Measurements from ENCODE around the gene AQP1. TPM values are rescaled to one million over a fixed set of nuclear protein-coding genes. Genes with fewer than 3 reads are reported as not detected.

AQP1 gene
- total and polyA plus RNA-seq, 2 experiments from 2014 or later, result 0.33 to 0.54 TPM

DNA sequence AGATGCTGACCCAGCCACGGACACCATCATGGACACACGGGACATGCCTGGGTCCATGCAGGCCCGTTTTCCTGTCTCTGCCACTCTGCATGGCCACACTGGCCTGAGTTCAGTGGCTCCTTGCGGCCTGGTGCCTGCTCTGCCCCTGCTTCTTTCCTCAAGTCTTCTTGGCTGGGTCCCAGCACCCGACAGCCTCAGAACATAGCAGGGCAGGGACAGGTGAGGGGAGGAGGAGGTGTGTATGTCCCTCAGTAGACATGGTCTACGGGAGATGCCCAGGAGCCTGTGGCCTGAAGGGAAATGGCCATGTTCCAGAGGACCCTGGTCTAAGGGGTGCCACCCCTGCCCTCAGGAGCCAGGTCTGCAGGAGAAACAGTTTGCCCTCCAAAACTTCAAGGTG, 2.2 kb upstream of the AQP1 start:
- H3K4me3 ChIP-seq, result no peak overlapping the region
- no peak for TF ChIP-seq EZH2 (IDR thresholded peaks at IDR 0.05; ENCODE audit: insufficient read depth, poor library complexity, severe bottlenecking)
- no peak for TF ChIP-seq EZH2phosphoT487 (IDR thresholded peaks at IDR 0.05; ENCODE audit: insufficient read depth, low read depth)
- H3K4me2 ChIP-seq (ENCODE audit: unreplicated experiment), result no peak overlapping the region
- no peaks in the 10 kb centered on the region for H3K9me3 ChIP-seq (ENCODE audit: low read depth)
- H3K9ac ChIP-seq, result no peak overlapping the region
- H2AFZ ChIP-seq, result no peak overlapping the region
- no peaks in the 10 kb centered on the region for H3F3A ChIP-seq (ENCODE audit: insufficient read depth)
- DNase-seq, result no peak
- no peaks in the 10 kb centered on the region for H3K27me3 ChIP-seq (replicated peaks; ENCODE audit: insufficient read depth)
- peaks cover 30% of the 10 kb centered on the region for H3K4me1 ChIP-seq (ENCODE audit: insufficient read depth)
- H4K20me1 ChIP-seq (ENCODE audit: insufficient read depth), result no peaks in the 10 kb centered on the region
- H3K9me2 ChIP-seq (ENCODE audit: insufficient read depth), result no peaks in the 10 kb centered on the region
- H3K79me2 ChIP-seq (ENCODE audit: insufficient read depth), result no peaks in the 10 kb centered on the region
- WGBS, 2 experiments (ENCODE audit: low coverage in 1 of 2, low lambda C conversion rate in 2 of 2, missing lambda C conversion rate in 2 of 2), result 97 to 99% methylated on average over 6 of the region's 6 CpGs
- H3K36me3 ChIP-seq (ENCODE audit: low read depth), result no peaks in the 10 kb centered on the region
- in situ Hi-C loops (cut with MboI), result no loop called here
- no peak overlapping the region for H3K27ac ChIP-seq

GRCh38 chr7:30910411-30911073, 1.1 kb upstream of the AQP1 start:
- no peak for DNase-seq
- Histone ChIP-seq H3F3A (ENCODE audit: insufficient read depth) (0 out of 2 replicates have a peak, but pooled peaks cover 5% of the 10 kb centered on the region), H3K27me3 (replicated peaks; ENCODE audit: insufficient read depth) (no peaks in the 10 kb centered on the region), H3K4me1 (ENCODE audit: insufficient read depth) (peaks cover 40% of the 10 kb centered on the region), H3K9me3 (ENCODE audit: low read depth) (no peaks in the 10 kb centered on the region), H3K4me2 (ENCODE audit: unreplicated experiment) (no peak overlapping the region), H3K79me2 (ENCODE audit: insufficient read depth) (no peaks in the 10 kb centered on the region), H3K27ac (no peak overlapping the region), H3K36me3 (ENCODE audit: low read depth) (no peaks in the 10 kb centered on the region), H4K20me1 (ENCODE audit: insufficient read depth) (no peaks in the 10 kb centered on the region), H3K9me2 (ENCODE audit: insufficient read depth) (no peaks in the 10 kb centered on the region), H3K4me3 (no peak overlapping the region), H2AFZ (no peak overlapping the region), H3K9ac (no peak overlapping the region)
- in situ Hi-C loops (cut with MboI), result no loop called here
- TF ChIP-seq EZH2phosphoT487 (IDR thresholded peaks at IDR 0.05; ENCODE audit: insufficient read depth, low read depth) (no peak), EZH2 (IDR thresholded peaks at IDR 0.05; ENCODE audit: insufficient read depth, poor library complexity, severe bottlenecking) (no peak)
- 79 to 82% methylated on average over 11 of the region's 11 CpGs for WGBS, 2 experiments (ENCODE audit: low coverage in 1 of 2, low lambda C conversion rate in 2 of 2, missing lambda C conversion rate in 2 of 2)

DNA sequence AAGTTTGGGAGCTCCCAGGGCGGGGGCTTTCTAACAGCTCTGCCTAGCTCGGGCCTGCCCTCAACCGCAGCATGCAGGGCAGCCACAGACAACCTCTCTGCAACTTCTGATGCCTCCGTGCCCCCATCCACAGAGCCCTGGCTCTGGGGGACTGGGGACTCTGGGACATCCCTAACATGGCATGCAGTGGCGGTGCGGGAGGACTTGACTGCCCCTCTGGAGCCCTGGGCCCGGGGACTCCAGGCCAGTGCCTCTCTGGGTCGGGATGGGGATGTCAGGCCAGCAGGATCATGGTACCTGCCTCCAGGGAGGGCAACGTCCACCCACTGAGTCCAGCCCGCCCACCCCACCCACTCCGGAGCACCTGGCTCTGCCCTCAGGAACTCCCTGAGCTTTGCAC, 520 bp upstream of the AQP1 start:
- Histone ChIP-seq H3K4me2 (ENCODE audit: unreplicated experiment) (no peak overlapping the region), H3K27me3 (replicated peaks; ENCODE audit: insufficient read depth) (no peaks in the 10 kb centered on the region), H3F3A (ENCODE audit: insufficient read depth) (0 out of 2 replicates have a peak, but pooled peaks cover 5% of the 10 kb centered on the region), H3K4me1 (ENCODE audit: insufficient read depth) (peaks cover 34% of the 10 kb centered on the region), H3K9ac (no peak overlapping the region), H3K9me3 (ENCODE audit: low read depth) (no peaks in the 10 kb centered on the region), H3K36me3 (ENCODE audit: low read depth) (no peaks in the 10 kb centered on the region), H3K27ac (no peak overlapping the region), H2AFZ (no peak overlapping the region), H4K20me1 (ENCODE audit: insufficient read depth) (no peaks in the 10 kb centered on the region), H3K4me3 (no peak overlapping the region), H3K79me2 (ENCODE audit: insufficient read depth) (no peaks in the 10 kb centered on the region), H3K9me2 (ENCODE audit: insufficient read depth) (no peaks in the 10 kb centered on the region)
- WGBS, 2 experiments (ENCODE audit: low coverage in 1 of 2, low lambda C conversion rate in 2 of 2, missing lambda C conversion rate in 2 of 2), result 52 to 60% methylated on average over 9 of the region's 11 CpGs
- in situ Hi-C loops (cut with MboI), result no loop called here
- DNase-seq, result no peak
- TF ChIP-seq EZH2phosphoT487 (IDR thresholded peaks at IDR 0.05; ENCODE audit: insufficient read depth, low read depth), result no peak
- TF ChIP-seq EZH2 (IDR thresholded peaks at IDR 0.05; ENCODE audit: insufficient read depth, poor library complexity, severe bottlenecking), result no peak

- no peaks in the 10 kb centered on the region for H3K79me2 ChIP-seq (ENCODE audit: insufficient read depth)
- peaks cover 25% of the 10 kb centered on the region for H3K4me1 ChIP-seq (ENCODE audit: insufficient read depth)
- H2AFZ ChIP-seq, result no peak overlapping the region
- H3K36me3 ChIP-seq (ENCODE audit: low read depth), result no peaks in the 10 kb centered on the region
- no peak for TF ChIP-seq EZH2 (IDR thresholded peaks at IDR 0.05; ENCODE audit: insufficient read depth, poor library complexity, severe bottlenecking)
- TF ChIP-seq EZH2phosphoT487 (IDR thresholded peaks at IDR 0.05; ENCODE audit: insufficient read depth, low read depth), result no peak
- no peaks in the 10 kb centered on the region for H4K20me1 ChIP-seq (ENCODE audit: insufficient read depth)
- 0 out of 2 replicates have a peak, but pooled peaks cover 5% of the 10 kb centered on the region for H3F3A ChIP-seq (ENCODE audit: insufficient read depth)
- WGBS, 2 experiments (ENCODE audit: low coverage in 1 of 2, low lambda C conversion rate in 2 of 2, missing lambda C conversion rate in 2 of 2), result 47 to 48% methylated on average over 26 of the region's 26 CpGs
- no peak overlapping the region for H3K4me3 ChIP-seq
- H3K9me3 ChIP-seq (ENCODE audit: low read depth), result no peaks in the 10 kb centered on the region
- no peak overlapping the region for H3K9ac ChIP-seq
- no peak overlapping the region for H3K27ac ChIP-seq
- in situ Hi-C loops (cut with MboI), result no loop called here
- DNase-seq, result no peak
- no peaks in the 10 kb centered on the region for H3K9me2 ChIP-seq (ENCODE audit: insufficient read depth)
- H3K27me3 ChIP-seq (replicated peaks; ENCODE audit: insufficient read depth), result no peaks in the 10 kb centered on the region
- H3K4me2 ChIP-seq (ENCODE audit: unreplicated experiment), result no peak overlapping the region
These were observed 523 bp downstream of the AQP1 start for GRCh38 chr7:30912021-30912730.
